ENCODE results near the gene SERINC1. TPM values are rescaled to one million over a fixed set of nuclear protein-coding genes. Genes with fewer than 3 reads are reported as not detected.
"Not testable (repeated sequence)": the region's sequence is repeated elsewhere in the genome, so short reads cannot be mapped to it uniquely, and the experiment has no call there.

The SERINC1 gene
- 100 to 1,000 TPM in 1 of 4 donors, 10 to 100 TPM in 3; 35.3 to 164 (median 71.6) TPM for polyA plus RNA-seq
- long read RNA-seq, donor 1, transcript SERINC1-201 (10 exons, 3,137 nt), result major isoform, 55 of 80 reads
- long read RNA-seq, donor 1, partial matches to known transcripts, result 25 of 80 reads
- long read RNA-seq, donor 1, other reads (novel, unspliced or antisense), result 0 of 80 reads
- long read RNA-seq, donor 2, transcript SERINC1-201 (10 exons, 3,137 nt), result major isoform, 18 of 24 reads
- long read RNA-seq, donor 2, partial matches to known transcripts, result 6 of 24 reads
- long read RNA-seq, donor 2, other reads (novel, unspliced or antisense), result 0 of 24 reads
- long read RNA-seq, donor 3, partial matches to known transcripts, result 28 of 32 reads
- long read RNA-seq, donor 3, other reads (novel, unspliced or antisense), result 0 of 32 reads
- long read RNA-seq, donor 4, partial matches to known transcripts, result 0 of 1 reads
- long read RNA-seq, donor 4, other reads (novel, unspliced or antisense), result 0 of 1 reads
- long read RNA-seq, donor 5, partial matches to known transcripts, result 7 of 9 reads
- long read RNA-seq, donor 5, other reads (novel, unspliced or antisense), result 0 of 9 reads
- long read RNA-seq, donor 6, transcript SERINC1-201 (10 exons, 3,137 nt), result major isoform, 18 of 24 reads
- long read RNA-seq, donor 6, partial matches to known transcripts, result 6 of 24 reads
- long read RNA-seq, donor 6, other reads (novel, unspliced or antisense), result 0 of 24 reads
- long read RNA-seq, donor 7, transcript SERINC1-201 (10 exons, 3,137 nt), result major isoform, 48 of 68 reads
- long read RNA-seq, donor 7, partial matches to known transcripts, result 20 of 68 reads
- long read RNA-seq, donor 7, other reads (novel, unspliced or antisense), result 0 of 68 reads
- long read RNA-seq, donor 8, partial matches to known transcripts, result 0 of 4 reads
- long read RNA-seq, donor 8, other reads (novel, unspliced or antisense), result 0 of 4 reads
- long read RNA-seq, donor 9, transcript SERINC1-201 (10 exons, 3,137 nt), result major isoform, 9 of 27 reads
- long read RNA-seq, donor 9, partial matches to known transcripts, result 18 of 27 reads
- long read RNA-seq, donor 9, other reads (novel, unspliced or antisense), result 0 of 27 reads
- long read RNA-seq, donor 10, transcript SERINC1-201 (10 exons, 3,137 nt), result major isoform, 53 of 72 reads
- long read RNA-seq, donor 10, partial matches to known transcripts, result 19 of 72 reads
- long read RNA-seq, donor 10, other reads (novel, unspliced or antisense), result 0 of 72 reads

DNA sequence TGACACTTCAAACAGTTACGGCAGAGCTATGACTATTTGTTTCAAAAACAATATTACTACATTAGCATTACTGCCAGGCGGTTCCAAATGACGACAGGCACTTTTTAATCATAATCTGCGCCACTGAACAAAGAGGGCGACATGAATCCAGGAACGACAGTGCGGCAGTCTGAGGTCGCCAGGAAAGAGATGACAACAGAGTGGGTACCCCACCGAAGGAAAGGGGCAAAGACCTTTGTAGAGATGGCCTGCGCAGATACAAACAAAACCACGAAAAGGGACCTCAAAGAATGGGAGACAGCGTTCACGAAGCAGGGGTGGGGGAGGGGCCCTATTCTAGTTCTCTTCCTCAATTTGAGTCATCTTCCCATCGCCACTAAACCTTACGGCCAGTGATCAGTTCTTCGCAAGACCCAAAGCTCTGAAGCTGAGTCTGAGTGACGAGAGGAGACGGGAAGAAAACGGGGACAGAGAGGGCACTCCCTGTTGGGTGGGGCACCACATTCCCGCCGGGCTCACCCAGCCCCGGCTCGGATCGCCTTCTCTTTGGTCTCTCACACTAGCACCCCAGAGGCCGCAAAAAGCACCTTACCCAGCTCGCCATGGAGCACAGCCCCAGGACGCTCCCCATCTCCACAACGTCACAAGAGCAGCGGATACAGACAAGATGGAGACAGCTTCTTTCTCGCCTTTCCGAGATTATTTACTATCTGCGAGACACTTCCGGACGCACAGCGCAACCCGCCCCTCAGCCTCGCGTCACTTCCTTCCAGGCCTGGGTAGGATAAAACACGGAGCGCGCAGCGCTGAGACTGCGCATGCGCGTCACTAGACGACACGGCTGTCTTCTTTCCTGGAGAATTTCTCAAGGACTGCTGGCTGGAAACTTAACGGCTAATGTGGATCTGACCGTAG is at the start of gene SERINC1:
Gene SERINC1, minus strand, starts transcription at position 701 of the 915 bp plus-strand sequence. Its CDS starts 70 bp downstream, at position 631.
- FAIRE-seq, result peak; percentile 33
- Histone ChIP-seq H3K4me3 (ENCODE audit: low read depth in 1 of 3, low read length in 3 of 3) (peak within 1 kb of the TSS; percentile 87 to 93 (median 88)), H3K36me3 (ENCODE audit: control insufficient read depth in 3 of 3, insufficient read depth in 2 of 3, low read depth in 1 of 3, low read length in 3 of 3) (peaks cover 0 to 4% (median 0%) of the 10 kb centered on the region in 3 donors), H3K4me1 (ENCODE audit: control insufficient read depth in 3 of 3, insufficient read depth in 2 of 3, low read depth in 1 of 3, low read length in 2 of 3) (peaks cover 0 to 3% (median 2%) of the 10 kb centered on the region in 3 donors), H3K27me3 (ENCODE audit: control insufficient read depth in 3 of 3, insufficient read depth in 3 of 3, low read length in 3 of 3) (no peaks in the 10 kb centered on the region), H3K9me3 (ENCODE audit: control insufficient read depth in 2 of 2, insufficient read depth in 1 of 2, low read depth in 1 of 2, low read length in 1 of 2) (no peaks in the 10 kb centered on the region), H3K27ac (ENCODE audit: low read depth in 1 of 3, low read length in 2 of 3) (peak within 1 kb of the TSS; percentile 91 to 99 (median 95))
- peak; percentile 97 to 98 for DNase-seq
- WGBS, 3 donors, result 0% methylated on average over 49 of the region's 49 CpGs

- 89 to 95% (median 94%) methylated on average over 13 of the region's 13 CpGs for WGBS, 3 donors
- H3K36me3 ChIP-seq (ENCODE audit: control insufficient read depth in 3 of 3, insufficient read depth in 2 of 3, low read depth in 1 of 3, low read length in 3 of 3), result no peaks in the 10 kb centered on the region
- H3K4me3 ChIP-seq (ENCODE audit: low read depth in 1 of 3, low read length in 3 of 3), result no peak overlapping the region
- no peaks in the 10 kb centered on the region for H3K27me3 ChIP-seq (ENCODE audit: control insufficient read depth in 3 of 3, insufficient read depth in 3 of 3, low read length in 3 of 3)
- no peaks in the 10 kb centered on the region for H3K9me3 ChIP-seq (ENCODE audit: control insufficient read depth in 2 of 2, insufficient read depth in 1 of 2, low read depth in 1 of 2, low read length in 1 of 2)
- no peak for FAIRE-seq
- no peak overlapping the region for H3K27ac ChIP-seq (ENCODE audit: low read depth in 1 of 3, low read length in 2 of 3)
- no peak for DNase-seq
- H3K4me1 ChIP-seq (ENCODE audit: control insufficient read depth in 3 of 3, insufficient read depth in 2 of 3, low read depth in 1 of 3, low read length in 2 of 3), result no peaks in the 10 kb centered on the region
Observed at GRCh38 chr6:122511193-122511924, 39.8 kb upstream of the SERINC1 start.

GRCh38 chr6:122505170-122505569 is 33.6 kb upstream of the SERINC1 start:
- H3K27me3 ChIP-seq (ENCODE audit: control insufficient read depth in 3 of 3, insufficient read depth in 3 of 3, low read length in 3 of 3); H3K27ac ChIP-seq (ENCODE audit: low read depth in 1 of 3, low read length in 2 of 3); FAIRE-seq; H3K4me1 ChIP-seq (ENCODE audit: control insufficient read depth in 3 of 3, insufficient read depth in 2 of 3, low read depth in 1 of 3, low read length in 2 of 3); H3K4me3 ChIP-seq (ENCODE audit: low read depth in 1 of 3, low read length in 3 of 3); H3K36me3 ChIP-seq (ENCODE audit: control insufficient read depth in 3 of 3, insufficient read depth in 2 of 3, low read depth in 1 of 3, low read length in 3 of 3); DNase-seq: not testable (repeated sequence)
- 78 to 91% (median 86%) methylated on average over 3 of the region's 3 CpGs for WGBS, 3 donors
- peaks cover 2 to 22% of the 10 kb centered on the region in 2 donors for H3K9me3 ChIP-seq (ENCODE audit: control insufficient read depth in 2 of 2, insufficient read depth in 1 of 2, low read depth in 1 of 2, low read length in 1 of 2)

DNA sequence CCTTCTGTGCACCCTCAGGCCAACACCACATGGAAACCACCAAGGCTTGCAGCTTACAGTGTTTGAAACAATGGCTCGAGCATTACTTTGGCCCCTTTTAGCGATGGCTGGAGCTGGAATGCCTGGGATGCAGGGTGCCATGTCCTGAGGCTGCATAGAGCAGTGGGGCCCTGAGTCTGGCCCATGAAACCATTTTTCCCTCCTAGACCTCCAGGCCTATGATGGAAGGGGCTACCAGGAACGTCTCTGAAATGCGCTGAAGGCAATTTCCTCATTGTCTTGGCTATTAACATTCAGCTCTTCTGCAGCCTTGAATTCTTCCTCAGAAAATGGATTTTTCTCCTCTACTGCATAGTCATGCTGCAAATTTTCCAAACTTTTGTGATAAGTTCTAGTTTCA is 29.9 kb upstream of the SERINC1 start:
- Histone ChIP-seq H3K36me3 (ENCODE audit: control insufficient read depth in 3 of 3, insufficient read depth in 2 of 3, low read depth in 1 of 3, low read length in 3 of 3) (no peaks in the 10 kb centered on the region), H3K27ac (ENCODE audit: low read depth in 1 of 3, low read length in 2 of 3) (no peak overlapping the region), H3K4me1 (ENCODE audit: control insufficient read depth in 3 of 3, insufficient read depth in 2 of 3, low read depth in 1 of 3, low read length in 2 of 3) (no peaks in the 10 kb centered on the region), H3K4me3 (ENCODE audit: low read depth in 1 of 3, low read length in 3 of 3) (no peak overlapping the region), H3K9me3 (ENCODE audit: control insufficient read depth in 2 of 2, insufficient read depth in 1 of 2, low read depth in 1 of 2, low read length in 1 of 2) (peaks cover 2 to 26% of the 10 kb centered on the region in 2 donors), H3K27me3 (ENCODE audit: control insufficient read depth in 3 of 3, insufficient read depth in 3 of 3, low read length in 3 of 3) (no peaks in the 10 kb centered on the region)
- no peak for FAIRE-seq
- 88 to 91% (median 89%) methylated on average over 4 of the region's 4 CpGs for WGBS, 3 donors
- no peak for DNase-seq

- DNase-seq, result no peak
- 69 to 87% (median 74%) methylated on average over 3 of the region's 3 CpGs for WGBS, 3 donors
- Histone ChIP-seq H3K4me3 (ENCODE audit: low read depth in 1 of 3, low read length in 3 of 3) (no peak overlapping the region), H3K27ac (ENCODE audit: low read depth in 1 of 3, low read length in 2 of 3) (no peak overlapping the region), H3K9me3 (ENCODE audit: control insufficient read depth in 2 of 2, insufficient read depth in 1 of 2, low read depth in 1 of 2, low read length in 1 of 2) (peaks cover 2 to 13% of the 10 kb centered on the region in 2 donors), H3K36me3 (ENCODE audit: control insufficient read depth in 3 of 3, insufficient read depth in 2 of 3, low read depth in 1 of 3, low read length in 3 of 3) (no peaks in the 10 kb centered on the region), H3K27me3 (ENCODE audit: control insufficient read depth in 3 of 3, insufficient read depth in 3 of 3, low read length in 3 of 3) (no peaks in the 10 kb centered on the region), H3K4me1 (ENCODE audit: control insufficient read depth in 3 of 3, insufficient read depth in 2 of 3, low read depth in 1 of 3, low read length in 2 of 3) (no peaks in the 10 kb centered on the region)
- no peak for FAIRE-seq
Observed at GRCh38 chr6:122495612-122496011, 24.0 kb upstream of the SERINC1 start.

DNA sequence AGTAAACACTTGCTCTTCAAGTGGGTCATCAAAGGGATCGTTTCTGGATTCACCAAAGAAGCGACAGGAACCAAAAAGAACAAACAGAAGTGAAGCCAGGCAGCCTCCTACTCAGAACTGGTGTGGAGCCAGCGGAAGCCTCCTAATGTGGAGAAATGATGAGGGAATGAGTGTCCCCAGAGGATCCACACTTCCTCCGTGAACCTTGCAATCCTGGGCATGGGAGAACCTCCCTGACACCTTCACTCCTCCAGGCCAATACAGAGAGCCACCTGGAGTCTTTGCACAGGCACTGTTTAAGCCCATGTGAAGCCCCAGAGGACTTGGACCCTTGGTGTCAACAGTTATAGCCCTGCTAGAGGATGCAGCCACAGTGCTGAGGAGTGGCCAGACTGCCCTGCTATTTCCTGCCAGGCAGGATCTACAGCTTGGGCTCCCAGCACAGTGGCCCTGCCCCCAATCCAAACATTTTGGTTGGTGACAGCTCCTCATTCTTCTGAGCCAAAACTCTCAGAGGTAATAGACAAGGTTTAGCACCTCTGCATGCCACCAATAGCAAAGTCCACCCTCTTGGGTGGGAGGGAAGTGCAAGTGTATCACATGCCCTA is 23.2 kb upstream of the SERINC1 start:
- H3K9me3 ChIP-seq (ENCODE audit: control insufficient read depth in 2 of 2, insufficient read depth in 1 of 2, low read depth in 1 of 2, low read length in 1 of 2), result peaks cover 2 to 11% of the 10 kb centered on the region in 2 donors
- no peak overlapping the region for H3K4me3 ChIP-seq (ENCODE audit: low read depth in 1 of 3, low read length in 3 of 3)
- no peaks in the 10 kb centered on the region for H3K4me1 ChIP-seq (ENCODE audit: control insufficient read depth in 3 of 3, insufficient read depth in 2 of 3, low read depth in 1 of 3, low read length in 2 of 3)
- no peak for FAIRE-seq
- WGBS, 3 donors, result 86 to 88% (median 87%) methylated on average over 4 of the region's 4 CpGs
- H3K27ac ChIP-seq (ENCODE audit: low read depth in 1 of 3, low read length in 2 of 3), result no peak overlapping the region
- no peak for DNase-seq
- H3K36me3 ChIP-seq (ENCODE audit: control insufficient read depth in 3 of 3, insufficient read depth in 2 of 3, low read depth in 1 of 3, low read length in 3 of 3), result no peaks in the 10 kb centered on the region
- H3K27me3 ChIP-seq (ENCODE audit: control insufficient read depth in 3 of 3, insufficient read depth in 3 of 3, low read length in 3 of 3), result no peaks in the 10 kb centered on the region
